CD4-positive, alpha-beta T cell treated with Interleukin-17A for 1 hour (primary cell): ENCODE results near the gene NBAS.
"Not testable (repeated sequence)": the region's sequence is repeated elsewhere in the genome, so short reads cannot be mapped to it uniquely, and the experiment has no call there.

Experiments used
- DNase-seq: peaks from one replicate; pipeline ENCODE4 v3.0.0-alpha.2; 2020

NBAS gene

GRCh38 chr2:15557887-15558311, 3.2 kb downstream of the NBAS start:
- DNase-seq, result no peak

- no peak for DNase-seq
These were observed 4.7 kb downstream of the NBAS start for GRCh38 chr2:15556311-15556930.

DNA sequence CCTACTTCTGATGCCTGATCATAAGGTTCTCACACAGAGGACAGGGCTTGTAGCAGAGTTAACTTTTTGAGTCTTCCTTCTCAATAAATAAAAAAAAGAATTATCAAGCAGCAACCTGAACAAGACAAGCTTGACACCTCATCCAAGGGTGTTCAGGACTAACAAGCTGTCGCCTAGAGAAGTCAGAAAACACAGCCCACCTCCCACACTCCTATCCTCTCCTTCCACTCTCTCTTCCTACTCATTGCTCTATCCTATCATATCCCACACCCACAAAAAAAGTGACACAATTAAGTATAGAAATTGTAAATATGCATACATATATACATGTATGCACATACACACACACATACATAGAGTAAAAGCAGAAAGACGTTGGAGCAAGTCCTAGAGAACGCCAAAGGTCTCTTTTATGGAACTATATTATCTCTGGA, 5.4 kb downstream of the NBAS start:
- DNase-seq, result no peak

DNA sequence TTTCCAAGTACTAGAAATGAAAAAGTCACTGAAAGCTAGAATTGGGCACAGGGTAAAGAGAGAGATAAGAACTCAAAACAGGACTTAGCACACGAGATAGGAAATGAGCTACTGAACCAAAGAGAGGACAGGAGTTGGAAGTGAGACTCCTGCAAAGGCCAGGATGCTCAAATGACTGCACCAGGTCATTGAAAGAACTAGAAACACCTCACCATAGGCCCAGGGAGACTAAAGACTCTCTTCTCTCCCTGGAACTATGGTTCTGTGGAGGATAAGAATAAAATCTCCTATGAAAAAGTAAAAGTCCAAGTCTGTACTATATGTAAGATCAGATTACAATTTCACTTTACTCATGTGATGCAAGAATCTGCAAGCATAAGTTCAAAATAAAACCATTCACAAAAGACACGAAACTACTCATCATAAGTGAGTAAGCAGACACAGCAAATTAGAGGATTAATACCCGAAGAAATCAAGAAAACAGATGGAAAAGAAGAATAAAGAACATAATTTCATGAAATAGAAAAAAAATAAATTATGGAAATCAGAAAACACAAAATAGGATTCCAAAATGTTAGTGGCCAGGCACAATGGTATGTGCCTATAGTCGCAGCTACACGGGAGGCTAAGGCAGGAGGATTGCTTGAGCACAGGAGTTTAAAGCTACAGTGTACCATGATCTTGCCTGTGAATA, 6.5 kb downstream of the NBAS start:
- no peak for DNase-seq

GRCh38 chr2:15553951-15554350, 7.2 kb downstream of the NBAS start:
- no peak for DNase-seq

GRCh38 chr2:15553519-15553918, 7.6 kb downstream of the NBAS start:
- no peak for DNase-seq

GRCh38 chr2:15548974-15549373, 12.2 kb downstream of the NBAS start:
- no peak for DNase-seq

- no peak for DNase-seq
These were observed 13.8 kb downstream of the NBAS start for GRCh38 chr2:15547115-15547876.

DNA sequence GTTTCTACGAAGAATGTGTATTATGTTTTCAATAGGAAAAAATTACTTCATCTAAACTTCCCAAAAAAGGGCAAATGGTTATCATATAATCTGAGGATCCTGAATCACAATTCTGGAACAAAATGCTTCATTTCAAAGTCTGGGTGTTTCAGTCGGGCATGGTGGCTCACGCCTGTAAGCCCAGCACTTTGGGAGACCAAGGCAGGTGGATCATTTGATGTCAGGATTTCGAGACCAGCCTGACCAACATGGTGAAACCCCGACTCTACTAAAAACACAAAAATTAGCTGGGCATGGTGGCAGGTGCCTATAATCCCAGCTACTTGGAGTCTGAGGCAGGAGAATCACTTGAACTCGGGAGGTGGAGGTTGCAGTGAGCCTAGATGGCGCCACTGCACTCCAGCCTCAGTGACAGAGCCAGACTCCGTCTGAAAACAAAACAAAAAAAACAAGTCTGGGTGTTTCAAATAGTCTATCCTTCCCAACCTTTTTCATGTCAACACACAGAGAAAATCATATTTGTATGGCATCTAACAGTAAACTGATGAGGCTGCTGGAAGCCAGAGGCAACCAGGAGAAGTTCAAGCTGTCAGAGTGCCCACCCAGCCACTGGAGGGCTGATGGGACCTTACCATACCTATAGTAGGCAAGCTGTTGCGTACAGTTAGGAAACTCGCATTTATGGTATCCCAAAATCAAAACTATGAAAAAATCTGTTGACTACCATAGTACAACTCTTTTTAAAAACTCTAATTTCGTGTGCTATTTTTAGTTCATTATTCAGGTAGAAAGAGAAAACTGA, 14.6 kb downstream of the NBAS start:
- no peak for DNase-seq

DNA sequence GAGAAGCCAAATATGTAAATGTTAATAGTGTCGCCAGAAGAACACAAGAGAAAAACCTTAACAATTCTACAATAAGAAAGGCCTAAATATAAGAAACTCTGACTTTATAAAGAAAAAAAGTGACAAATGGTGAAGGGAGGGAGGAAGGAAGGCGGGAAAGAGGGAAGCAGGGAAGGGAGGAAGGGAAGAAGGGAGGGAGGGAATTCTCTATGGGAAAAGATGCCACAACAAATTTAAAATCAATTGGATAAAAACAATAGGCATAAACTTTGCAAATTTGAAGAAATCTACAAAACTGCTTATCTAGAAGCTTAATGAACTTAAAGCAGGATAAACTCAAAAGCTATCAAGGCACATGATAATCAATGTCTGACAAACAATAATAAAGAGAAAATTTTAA, 16.9 kb downstream of the NBAS start:
- no peak for DNase-seq

DNA sequence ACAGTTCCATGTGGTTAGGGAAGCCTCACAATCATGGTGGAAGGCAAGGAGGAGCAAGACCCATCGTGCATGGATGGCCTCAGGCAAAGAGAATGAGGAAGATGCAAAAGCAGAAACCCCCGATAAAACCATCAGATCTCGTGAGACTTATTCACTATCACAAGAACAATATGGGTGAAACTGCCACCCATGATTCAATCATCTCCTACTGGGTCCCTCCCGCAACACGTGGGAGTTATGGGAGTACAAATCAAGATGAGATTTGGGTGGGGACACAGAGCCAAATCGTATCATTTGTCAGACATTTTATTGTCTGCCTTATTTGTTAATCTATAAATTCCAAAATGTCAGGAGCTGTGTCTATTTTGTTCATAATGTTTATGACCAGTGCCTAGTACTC, 17.6 kb downstream of the NBAS start:
- DNase-seq, result no peak

DNA sequence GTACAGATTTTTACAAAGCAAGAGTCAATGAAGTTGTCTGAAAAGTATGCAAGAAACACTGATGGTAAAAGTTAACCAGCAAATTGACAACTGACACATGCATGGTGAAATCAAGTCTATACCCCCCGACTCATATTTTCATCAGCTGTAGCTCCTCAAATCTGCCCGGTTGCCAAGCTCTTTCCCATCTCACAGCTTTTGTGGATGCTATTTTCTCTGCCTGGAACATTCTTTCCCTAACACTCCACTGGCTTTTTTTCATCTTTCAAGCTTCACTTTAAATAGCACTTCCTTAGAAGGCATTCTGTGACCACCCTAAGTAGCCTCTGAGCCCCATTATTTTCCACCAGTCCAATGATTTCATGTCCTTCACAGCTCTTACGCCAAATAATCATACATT, 18.1 kb downstream of the NBAS start:
- no peak for DNase-seq

GRCh38 chr2:15542269-15542668, 18.9 kb downstream of the NBAS start:
- not testable (repeated sequence) for DNase-seq

- DNase-seq, result not testable (repeated sequence)
These were observed 20.6 kb downstream of the NBAS start for GRCh38 chr2:15540523-15540922.

GRCh38 chr2:15539999-15540398, 21.1 kb downstream of the NBAS start:
- no peak for DNase-seq

DNA sequence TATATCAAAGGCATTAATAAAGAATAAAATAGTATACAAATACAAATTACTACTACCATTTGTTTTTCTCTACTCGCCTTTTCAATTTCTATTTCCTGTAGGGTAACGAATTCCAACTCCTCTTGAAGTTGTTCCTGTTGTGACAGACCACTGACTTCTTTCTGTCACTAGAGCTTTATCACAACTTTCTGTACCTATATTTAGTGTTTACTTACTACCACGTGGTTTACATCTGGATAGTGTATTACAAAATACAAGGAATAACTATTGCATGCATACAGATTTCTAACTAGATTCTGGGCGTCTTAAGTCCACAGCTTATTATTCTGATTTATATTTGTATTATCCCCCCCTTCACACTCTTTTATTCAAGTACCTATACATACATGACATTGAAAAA, 22.3 kb downstream of the NBAS start:
- no peak for DNase-seq

- DNase-seq, result no peak
These were observed 27.2 kb downstream of the NBAS start for GRCh38 chr2:15533860-15534480.

DNA sequence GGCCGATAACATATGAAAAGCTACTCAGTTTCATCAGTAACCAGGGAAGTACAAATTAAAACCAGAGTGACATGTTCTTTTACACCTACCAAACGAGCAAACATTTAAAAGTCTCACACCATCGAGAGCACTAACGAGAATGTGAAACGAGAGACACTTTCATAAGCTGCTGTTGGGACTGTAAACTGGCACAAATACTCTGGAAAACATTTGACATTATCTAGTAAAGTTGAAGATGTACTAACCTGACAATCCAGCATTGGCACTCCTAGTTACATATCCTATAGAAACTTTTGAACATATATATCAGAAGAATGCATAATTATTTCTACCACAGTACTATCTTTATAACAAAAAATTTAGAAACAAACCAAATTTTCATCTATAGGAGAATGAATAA, 28.1 kb downstream of the NBAS start:
- DNase-seq, result no peak

- DNase-seq, result no peak
These were observed 29.9 kb downstream of the NBAS start for GRCh38 chr2:15531095-15531854.

GRCh38 chr2:15527074-15527739, 33.9 kb downstream of the NBAS start:
- no peak for DNase-seq

DNA sequence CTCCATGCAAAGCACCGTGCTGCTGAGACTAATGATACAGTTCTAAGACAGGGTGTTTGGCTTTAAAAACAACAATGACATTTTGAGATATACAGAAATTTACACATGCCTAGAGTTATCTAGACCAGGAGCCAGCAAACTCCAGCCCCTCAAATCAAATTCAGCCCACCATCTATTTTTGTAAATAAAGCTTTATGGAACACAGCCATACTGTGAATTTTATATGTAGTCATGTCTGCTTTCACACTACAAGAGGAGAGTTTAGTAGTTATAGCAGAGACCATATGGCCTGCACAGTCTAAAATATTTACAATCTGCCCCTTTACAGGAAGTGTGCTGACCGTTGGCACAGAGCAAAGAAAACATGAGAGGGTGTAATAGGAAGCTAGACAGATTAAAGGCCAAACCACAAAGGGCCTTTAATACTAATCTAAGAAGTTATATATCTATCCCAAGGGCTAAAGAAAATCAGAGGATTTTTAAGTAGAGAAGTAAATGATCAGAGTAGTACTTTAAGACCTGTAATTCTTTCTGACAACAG, 39.4 kb downstream of the NBAS start:
- no peak for DNase-seq
